H1 (cell line): ENCODE measurements around the gene CRCP. TPM values are rescaled to one million over a fixed set of nuclear protein-coding genes. Genes with fewer than 3 reads are reported as not detected.

ENCODE experiments used
- CTCF ChIA-PET: fragments of 300-600 bp; sonication (Branson Sonifier 250); formaldehyde crosslinking; loops from one replicate; lab custom pipeline; 2021; ENCODE audit not compliant: partially characterized antibody; lab: Charles Lee
- POLR2A ChIA-PET: fragments of 300-600 bp; sonication (Branson Sonifier 250); formaldehyde crosslinking; loops from one replicate; lab custom pipeline; 2021; ENCODE audit warnings: inconsistent platforms; ENCODE audit not compliant: partially characterized antibody; lab: Charles Lee
- DNase-seq, 2 experiments: peaks; one replicate each; pipeline versions ENCODE4 v3.0.0 to v3.0.0-alpha.2; 2010 to 2022; ENCODE audit warnings: low spot score in 2 of 2, low read depth in 1 of 2, mixed read lengths in 1 of 2
- FAIRE-seq: peaks from 2 replicates; lab custom pipeline; 2011; peaks lifted over from hg19 to GRCh38; lab: Jason Lieb, UNC
- H2AFZ ChIP-seq: 2 replicates; pipeline ENCODE4 v1.8.1; 2012; ENCODE audit warnings: low read length, inconsistent platforms
- H2AK5ac ChIP-seq: 2 replicates; pipeline ENCODE4 v1.6.1; 2013; ENCODE audit warnings: low read depth, low read length
- H2BK120ac ChIP-seq: replicated peaks from 2 replicates; pipeline ENCODE3; 2013; ENCODE audit warnings: low read depth, low read length, inconsistent platforms
- H2BK12ac ChIP-seq: 2 replicates; pipeline ENCODE4 v1.6.1; 2013; ENCODE audit warnings: low read depth, low read length
- H2BK15ac ChIP-seq: 2 replicates; pipeline ENCODE4 v1.6.1; 2013; ENCODE audit warnings: low read length
- H2BK20ac ChIP-seq: 2 replicates; pipeline ENCODE4 v1.6.1; 2013; ENCODE audit warnings: low read length
- H2BK5ac ChIP-seq: 2 replicates; pipeline ENCODE4 v1.6.1; 2013; ENCODE audit warnings: low read depth, low read length
- H3K14ac ChIP-seq: 2 replicates; pipeline ENCODE4 v1.6.1; 2013; ENCODE audit warnings: inconsistent platforms; ENCODE audit not compliant: insufficient read length
- H3K18ac ChIP-seq: 2 replicates; pipeline ENCODE4 v1.6.1; 2013; ENCODE audit warnings: low read length; ENCODE audit errors: extremely low read depth
- H3K23ac ChIP-seq: 2 replicates; pipeline ENCODE4 v1.6.1; 2013; ENCODE audit warnings: inconsistent platforms; ENCODE audit not compliant: insufficient read length
- H3K23me2 ChIP-seq: 2 replicates; pipeline ENCODE4 v1.6.1; 2013; ENCODE audit warnings: low read depth, low read length
- H3K27ac ChIP-seq: 2 replicates; pipeline ENCODE4 v1.6.1; 2011; ENCODE audit warnings: low read depth, low read length, inconsistent platforms
- H3K27me3 ChIP-seq, 4 experiments: replicated peaks in 1 of 4; 1 replicate in 1 of 4; 2 replicates in 3 of 4; pipeline versions ENCODE4 v1.6.1 to v1.8.1; 2011 to 2013; ENCODE audit warnings: low read length in 3 of 4, mild to moderate bottlenecking in 3 of 4, inconsistent platforms in 2 of 4, mixed read lengths in 2 of 4, moderate library complexity in 1 of 4; ENCODE audit not compliant: control insufficient read depth in 3 of 4, insufficient read depth in 3 of 4; ENCODE audit errors: extremely low read depth in 1 of 4
- H3K36me3 ChIP-seq, 4 experiments: 2 replicates each; pipeline versions ENCODE4 v1.6.1 to v1.8.1; 2011 to 2013; ENCODE audit warnings: mild to moderate bottlenecking in 4 of 4, low read length in 3 of 4, moderate library complexity in 2 of 4, control low read depth in 1 of 4, inconsistent platforms in 1 of 4; ENCODE audit not compliant: insufficient read depth in 4 of 4, control insufficient read depth in 2 of 4
- H3K4ac ChIP-seq: replicated peaks from 2 replicates; pipeline ENCODE3; 2013; ENCODE audit warnings: low read length, low read depth, mixed read lengths, inconsistent platforms; ENCODE audit not compliant: insufficient read length
- H3K4me1 ChIP-seq, 4 experiments: replicated peaks in 1 of 4; 1 replicate in 1 of 4; 2 replicates in 3 of 4; pipeline versions ENCODE4 v1.6.1 to v1.8.1; 2011 to 2013; ENCODE audit warnings: low read length in 3 of 4, inconsistent platforms in 2 of 4, mixed read lengths in 1 of 4; ENCODE audit not compliant: insufficient read depth in 4 of 4, control insufficient read depth in 3 of 4
- H3K4me2 ChIP-seq, 2 experiments: 2 replicates each; pipeline versions ENCODE4 v1.6.1 to v1.8.1; 2011 to 2013; ENCODE audit warnings: low read depth in 2 of 2, low read length in 2 of 2, control low read depth in 1 of 2, inconsistent platforms in 1 of 2, mild to moderate bottlenecking in 1 of 2; ENCODE audit not compliant: insufficient read depth in 1 of 2
- H3K4me3 ChIP-seq, 4 experiments: fragments of 200-600, 300-600 bp in 1 of 4; sonication (generic), shearing (Covaris generic), sonication (Bioruptor Twin) in 1 of 4; 2 replicates each; pipeline versions ENCODE4 v1.5.1 to v1.8.1; 2011 to 2016; ENCODE audit warnings: low read length in 4 of 4, low read depth in 3 of 4, control low read depth in 2 of 4, inconsistent platforms in 2 of 4, mild to moderate bottlenecking in 2 of 4, mixed read lengths in 1 of 4, moderate library complexity in 1 of 4; ENCODE audit not compliant: insufficient read depth in 2 of 4; ENCODE audit errors: extremely low read depth in 1 of 4
- H3K56ac ChIP-seq: replicated peaks from 2 replicates; pipeline ENCODE3; 2013; ENCODE audit warnings: low read depth, mild to moderate bottlenecking, mixed read lengths, low read length, inconsistent platforms; ENCODE audit not compliant: insufficient read length
- H3K79me1 ChIP-seq: 2 replicates; pipeline ENCODE4 v1.6.1; 2013; ENCODE audit warnings: low read depth, low read length, control low read depth
- H3K79me2 ChIP-seq, 2 experiments: 2 replicates each; pipeline versions ENCODE4 v1.6.1 to v1.8.1; 2012 to 2013; ENCODE audit warnings: low read length in 2 of 2, mild to moderate bottlenecking in 2 of 2, inconsistent platforms in 1 of 2; ENCODE audit not compliant: insufficient read depth in 2 of 2, control insufficient read depth in 1 of 2
- H3K9ac ChIP-seq, 4 experiments: replicated peaks in 1 of 4; 1 replicate in 1 of 4; 2 replicates in 3 of 4; pipeline versions ENCODE4 v1.6.1 to v1.8.1; 2011 to 2013; ENCODE audit warnings: low read depth in 3 of 4, low read length in 3 of 4, control low read depth in 2 of 4, mild to moderate bottlenecking in 2 of 4, moderate library complexity in 2 of 4, inconsistent platforms in 1 of 4; ENCODE audit errors: extremely low read depth in 1 of 4
- H3K9me3 ChIP-seq, 2 experiments: 2 replicates each; pipeline versions ENCODE4 v1.6.1 to v1.8.1; 2012 to 2013; ENCODE audit warnings: mild to moderate bottlenecking in 2 of 2, moderate library complexity in 2 of 2, control low read depth in 1 of 2, inconsistent platforms in 1 of 2, low read depth in 1 of 2, low read length in 1 of 2, mixed read lengths in 1 of 2; ENCODE audit not compliant: insufficient read depth in 2 of 2
- H4K20me1 ChIP-seq, 2 experiments: replicated peaks in 1 of 2; 2 replicates each; pipeline versions ENCODE3 to v1.8.1; 2011 to 2013; ENCODE audit warnings: inconsistent platforms in 2 of 2, low read length in 2 of 2, mild to moderate bottlenecking in 1 of 2; ENCODE audit not compliant: insufficient read depth in 2 of 2, control insufficient read depth in 1 of 2
- H4K5ac ChIP-seq: 2 replicates; pipeline ENCODE4 v1.6.1; 2013; ENCODE audit warnings: low read length, low read depth, mixed read lengths, inconsistent platforms; ENCODE audit not compliant: insufficient read length
- H4K8ac ChIP-seq: 2 replicates; pipeline ENCODE4 v1.8.0; 2013; ENCODE audit warnings: mild to moderate bottlenecking, moderate library complexity, low read length, inconsistent platforms; ENCODE audit not compliant: insufficient read depth; ENCODE audit errors: extremely low read depth
- H4K91ac ChIP-seq: replicated peaks from 2 replicates; pipeline ENCODE3; 2013; ENCODE audit warnings: low read length, mixed read lengths, inconsistent platforms; ENCODE audit not compliant: insufficient read length
- BCL11A ChIP-seq, 2 experiments: IDR thresholded peaks; one replicate each; pipeline ENCODE4 v1.6.1; 2011; ENCODE audit warnings: low read depth in 2 of 2, low read length in 2 of 2, mild to moderate bottlenecking in 2 of 2
- CHD2 ChIP-seq: IDR thresholded peaks from 2 replicates; pipeline ENCODE4 v1.6.1; 2012; ENCODE audit warnings: low read length, improper control_type of control experiment
- RFX5 ChIP-seq: IDR thresholded peaks from 2 replicates; pipeline ENCODE4 v1.6.1; 2011; ENCODE audit warnings: low read depth, low read length, improper control_type of control experiment, borderline replicate concordance
- RNF2 ChIP-seq: fragments of 200-900, 300-1000 bp; sonication (generic); IDR thresholded peaks from 2 replicates; pipeline ENCODE4 v1.7.1; 2016; ENCODE audit warnings: borderline replicate concordance, low read depth, mild to moderate bottlenecking, antibody characterized with exemption, low read length; ENCODE audit not compliant: poor library complexity, severe bottlenecking; ENCODE audit errors: missing control alignments
- SIX5 ChIP-seq: IDR thresholded peaks from 2 replicates; pipeline ENCODE4 v1.6.1; 2011; ENCODE audit warnings: mild to moderate bottlenecking, low read depth, low read length
- SP1 ChIP-seq: IDR thresholded peaks from 2 replicates; pipeline ENCODE4 v1.6.1; 2011; ENCODE audit warnings: low read depth, low read length
- SRF ChIP-seq: IDR thresholded peaks from 2 replicates; pipeline ENCODE4 v1.6.1; 2011; ENCODE audit warnings: mild to moderate bottlenecking, low read depth, low read length, moderate library complexity
- YY1 ChIP-seq: IDR thresholded peaks from 2 replicates; pipeline ENCODE4 v1.6.1; 2011; ENCODE audit warnings: low read depth, mild to moderate bottlenecking, low read length
- WGBS, 2 experiments: shearing (Covaris generic) in 1 of 2; methylation state at CpG; one replicate each; pipeline versions ENCODE4 v1.1.6 to v1.1.7; 2013 to 2015; ENCODE audit warnings: low lambda C conversion rate in 2 of 2, mixed read lengths in 2 of 2, inconsistent platforms in 1 of 2, low coverage in 1 of 2, missing lambda C conversion rate in 1 of 2; ENCODE audit not compliant: insufficient replicate concordance in 2 of 2, insufficient coverage in 1 of 2, insufficient read length in 1 of 2; ENCODE audit errors: extremely low coverage in 1 of 2, missing lambda C conversion rate in 1 of 2; 5-methylcytosine and 5-hydroxymethylcytosine counted together
- polyA plus RNA-seq, 7 experiments: library from polyadenylated mRNA; depleted of rRNA in 3 of 7; stranded (reverse) in 5 of 7; unstranded in 2 of 7; fragments of >200 nt in 5 of 7; fragments of 200-250 nt in 2 of 7; gene quantifications; 1 replicate in 5 of 7; 2 replicates in 1 of 7; 4 replicates in 1 of 7; pipeline versions ENCODE4 v1.2.1 to v1.2.3, GENCODE V29; 2011 to 2013; ENCODE audit warnings: missing spikeins in 2 of 7, mixed read lengths in 2 of 7
- total RNA-seq: library from RNA; stranded (reverse); fragmentation: NEBNext Ultra II Directional; extraction: Animal tissue kit (Norgen Biotek cat#: 25700); gene quantifications from 2 replicates; pipeline ENCODE4 v1.2.1, GENCODE V29; 2021

The CRCP gene
- total and polyA plus RNA-seq, 2 of the 8 experiments (the other 6 are each of a cell fraction or from before 2014, with no cell fraction given) = 15.0 to 29.3 TPM

- Histone ChIP-seq H3K9ac (no peak overlapping the region), H3K36me3 (no peaks in the 10 kb centered on the region), H3K9me3 (peaks cover 0 to 3% of the 10 kb centered on the region in 2 experiments; a peak in 1 of 4 replicates), H2BK12ac (no peak overlapping the region), H4K91ac (no peak overlapping the region), H4K20me1 (no peaks in the 10 kb centered on the region), H3K4me2 (no peak overlapping the region), H2BK120ac (no peak overlapping the region), H3K56ac (no peak overlapping the region), H3K4ac (no peak overlapping the region), H2BK5ac (no peak overlapping the region), H3K4me1 (no peaks in the 10 kb centered on the region), H4K5ac (no peak overlapping the region), H3K27ac (no peak overlapping the region), H2AFZ (no peak overlapping the region), H3K79me1 (no peaks in the 10 kb centered on the region), H3K27me3 (no peaks in the 10 kb centered on the region), H4K8ac (no peak overlapping the region), H3K4me3 (no peak overlapping the region), H3K79me2 (no peaks in the 10 kb centered on the region), H2AK5ac (no peak overlapping the region), H3K23ac (no peak overlapping the region), H2BK15ac (no peak overlapping the region), H2BK20ac (no peak overlapping the region), H3K14ac (no peak overlapping the region), H3K23me2 (no peaks in the 10 kb centered on the region; the same call in 1 of the 2 replicates), H3K18ac (no peak overlapping the region)
- WGBS, 2 experiments = 93% methylated on average over 5 of the region's 5 CpGs; no CpG with 5 or more reads in 1 of the 2 experiments
- FAIRE-seq = no peak
- TF ChIP-seq RNF2 = no peak
- TF ChIP-seq RFX5 = no peak
- TF ChIP-seq SRF = no peak
- TF ChIP-seq BCL11A (IDR thresholded peaks at IDR 0.05; ENCODE audit: low read depth in 2 of 2, low read length in 2 of 2) = no peak
- no peak for TF ChIP-seq CHD2
- TF ChIP-seq SP1 = no peak
- TF ChIP-seq YY1 = no peak
- no peak for TF ChIP-seq SIX5
- ChIA-PET CTCF (no interaction called here), POLR2A (no interaction called here)
- DNase-seq = no peak
Measured at GRCh38 chr7:66190504-66190857, 75.8 kb downstream of the CRCP start.
